ENCODE measurements around the gene LBP. TPM values are rescaled to one million over a fixed set of nuclear protein-coding genes. Genes with fewer than 3 reads are reported as not detected.
"Not testable (repeated sequence)": the region's sequence is repeated elsewhere in the genome, so short reads cannot be mapped to it uniquely, and the experiment has no call there.

Gene LBP
- total and polyA plus RNA-seq, 2 donors from 2014 or later, result 1.2 to 2.3 TPM

- Histone ChIP-seq H3K9me3 (ENCODE audit: control insufficient read depth in 2 of 3, insufficient read depth in 1 of 3, low read length in 3 of 3) (no peaks in the 10 kb centered on the region), H3K36me3 (ENCODE audit: control insufficient read depth in 2 of 3, insufficient read depth in 3 of 3, low read length in 3 of 3) (no peaks in the 10 kb centered on the region), H3K9ac (ENCODE audit: low read length in 3 of 3) (no peak overlapping the region), H3K27ac (ENCODE audit: low read depth in 2 of 2, low read length in 2 of 2) (no peak overlapping the region), H3K4me1 (ENCODE audit: control insufficient read depth in 2 of 3, insufficient read depth in 2 of 3, low read depth in 1 of 3, low read length in 3 of 3) (peaks cover 0 to 3% (median 0%) of the 10 kb centered on the region in 3 donors), H3K27me3 (ENCODE audit: control insufficient read depth, insufficient read depth, low read length) (no peaks in the 10 kb centered on the region), H3K4me3 (ENCODE audit: low read length in 3 of 3) (no peak overlapping the region)
- DNase-seq (no peak), FAIRE-seq (no peak)
- no peak for TF ChIP-seq CTCF (IDR thresholded peaks at IDR 0.05; ENCODE audit: borderline replicate concordance, extremely low read depth, insufficient read depth)
- intact Hi-C loops (cut with DNase I), result no loop called here
Observed at GRCh38 chr20:38395165-38395564, 48.9 kb downstream of the LBP start.

- H3K9me3 ChIP-seq (ENCODE audit: control insufficient read depth in 2 of 3, insufficient read depth in 1 of 3, low read length in 3 of 3); DNase-seq; intact Hi-C loops (cut with DNase I); H3K4me3 ChIP-seq (ENCODE audit: low read length in 3 of 3); H3K36me3 ChIP-seq (ENCODE audit: control insufficient read depth in 2 of 3, insufficient read depth in 3 of 3, low read length in 3 of 3); H3K27me3 ChIP-seq (ENCODE audit: control insufficient read depth, insufficient read depth, low read length); H3K9ac ChIP-seq (ENCODE audit: low read length in 3 of 3); FAIRE-seq; H3K4me1 ChIP-seq (ENCODE audit: control insufficient read depth in 2 of 3, insufficient read depth in 2 of 3, low read depth in 1 of 3, low read length in 3 of 3); H3K27ac ChIP-seq (ENCODE audit: low read depth in 2 of 2, low read length in 2 of 2): not testable (repeated sequence)
Observed at GRCh38 chr20:38395751-38396395, 49.6 kb downstream of the LBP start.

GRCh38 chr20:38402089-38402488, 55.8 kb downstream of the LBP start:
- no peak overlapping the region for H3K27ac ChIP-seq (ENCODE audit: low read depth in 2 of 2, low read length in 2 of 2)
- H3K9me3 ChIP-seq (ENCODE audit: control insufficient read depth in 2 of 3, insufficient read depth in 1 of 3, low read length in 3 of 3), result no peaks in the 10 kb centered on the region
- intact Hi-C loops (cut with DNase I), result no loop called here
- TF ChIP-seq CTCF (IDR thresholded peaks at IDR 0.05; ENCODE audit: borderline replicate concordance, extremely low read depth, insufficient read depth), result no peak
- no peak overlapping the region for H3K4me3 ChIP-seq (ENCODE audit: low read length in 3 of 3)
- FAIRE-seq (no peak), DNase-seq (no peak)
- H3K9ac ChIP-seq (ENCODE audit: low read length in 3 of 3), result no peak overlapping the region
- no peaks in the 10 kb centered on the region for H3K36me3 ChIP-seq (ENCODE audit: control insufficient read depth in 2 of 3, insufficient read depth in 3 of 3, low read length in 3 of 3)
- H3K4me1 ChIP-seq (ENCODE audit: control insufficient read depth in 2 of 3, insufficient read depth in 2 of 3, low read depth in 1 of 3, low read length in 3 of 3), result no peaks in the 10 kb centered on the region
- no peaks in the 10 kb centered on the region for H3K27me3 ChIP-seq (ENCODE audit: control insufficient read depth, insufficient read depth, low read length)

- no peak for FAIRE-seq
Observed at GRCh38 chr20:38402816-38403215, 56.5 kb downstream of the LBP start.

More at GRCh38 chr20:38402816-38403215, 56.5 kb downstream of the LBP start:
- Histone ChIP-seq H3K9ac (ENCODE audit: low read length in 3 of 3) (no peak overlapping the region), H3K4me1 (ENCODE audit: control insufficient read depth in 2 of 3, insufficient read depth in 2 of 3, low read depth in 1 of 3, low read length in 3 of 3) (no peaks in the 10 kb centered on the region), H3K4me3 (ENCODE audit: low read length in 3 of 3) (no peak overlapping the region), H3K27ac (ENCODE audit: low read depth in 2 of 2, low read length in 2 of 2) (no peak overlapping the region), H3K36me3 (ENCODE audit: control insufficient read depth in 2 of 3, insufficient read depth in 3 of 3, low read length in 3 of 3) (no peaks in the 10 kb centered on the region), H3K9me3 (ENCODE audit: control insufficient read depth in 2 of 3, insufficient read depth in 1 of 3, low read length in 3 of 3) (no peaks in the 10 kb centered on the region), H3K27me3 (ENCODE audit: control insufficient read depth, insufficient read depth, low read length) (no peaks in the 10 kb centered on the region)
- no peak for TF ChIP-seq CTCF (IDR thresholded peaks at IDR 0.05; ENCODE audit: borderline replicate concordance, extremely low read depth, insufficient read depth)
- no peak for DNase-seq
- intact Hi-C loops (cut with DNase I), result no loop called here

All from kidney (tissue), 14 donors.